Thyroid gland (tissue), 4 donors: ENCODE data around the gene JAKMIP2.

ENCODE experiments used
- POLR2A ChIP-seq, 2 donors: fragments of 450-650 bp; IDR thresholded peaks; one replicate each; pipeline ENCODE4 v1.6.1; 2017; ENCODE audit warnings: antibody characterized with exemption in 2 of 2, mild to moderate bottlenecking in 2 of 2, moderate library complexity in 1 of 2
- TF ChIP-seq, protein P1 (sequence below), 6 experiments: fragments of 200-600 bp in 3 of 6; fragments of 450-650 bp in 3 of 6; sonication (generic) in 3 of 6; IDR thresholded peaks; one replicate each; pipeline ENCODE4 v1.5.1; 2016 to 2019; ENCODE audit warnings: antibody characterized with exemption in 6 of 6, mild to moderate bottlenecking in 2 of 6, inconsistent platforms in 1 of 6, moderate library complexity in 1 of 6

DNA sequence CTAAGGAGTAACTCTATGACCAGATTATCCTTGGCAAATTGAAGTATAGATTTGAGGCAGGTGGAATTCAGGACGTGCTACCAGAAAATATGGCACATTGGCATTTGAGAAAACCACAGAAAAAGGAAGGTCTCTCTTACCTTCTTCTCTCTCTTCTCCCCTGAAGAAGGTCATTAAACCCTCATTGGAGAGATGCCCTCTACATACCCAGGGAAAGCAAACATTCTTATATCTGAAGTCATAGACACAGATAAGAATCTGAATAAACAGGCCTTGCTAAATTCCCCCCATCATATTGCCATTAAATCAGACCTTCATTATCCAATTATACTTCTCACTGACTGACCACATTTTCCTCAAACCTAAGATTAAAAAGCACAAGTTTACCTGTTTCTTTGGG, 31.2 kb upstream of the JAKMIP2 start:
- TF ChIP-seq, protein P1, sequence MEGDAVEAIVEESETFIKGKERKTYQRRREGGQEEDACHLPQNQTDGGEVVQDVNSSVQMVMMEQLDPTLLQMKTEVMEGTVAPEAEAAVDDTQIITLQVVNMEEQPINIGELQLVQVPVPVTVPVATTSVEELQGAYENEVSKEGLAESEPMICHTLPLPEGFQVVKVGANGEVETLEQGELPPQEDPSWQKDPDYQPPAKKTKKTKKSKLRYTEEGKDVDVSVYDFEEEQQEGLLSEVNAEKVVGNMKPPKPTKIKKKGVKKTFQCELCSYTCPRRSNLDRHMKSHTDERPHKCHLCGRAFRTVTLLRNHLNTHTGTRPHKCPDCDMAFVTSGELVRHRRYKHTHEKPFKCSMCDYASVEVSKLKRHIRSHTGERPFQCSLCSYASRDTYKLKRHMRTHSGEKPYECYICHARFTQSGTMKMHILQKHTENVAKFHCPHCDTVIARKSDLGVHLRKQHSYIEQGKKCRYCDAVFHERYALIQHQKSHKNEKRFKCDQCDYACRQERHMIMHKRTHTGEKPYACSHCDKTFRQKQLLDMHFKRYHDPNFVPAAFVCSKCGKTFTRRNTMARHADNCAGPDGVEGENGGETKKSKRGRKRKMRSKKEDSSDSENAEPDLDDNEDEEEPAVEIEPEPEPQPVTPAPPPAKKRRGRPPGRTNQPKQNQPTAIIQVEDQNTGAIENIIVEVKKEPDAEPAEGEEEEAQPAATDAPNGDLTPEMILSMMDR (IDR thresholded peaks at IDR 0.05), result no peak
- no peak for TF ChIP-seq POLR2A (IDR thresholded peaks at IDR 0.05)
